Measurements from ENCODE around the gene ACVRL1.

- TF ChIP-seq CTCF (IDR thresholded peaks at IDR 0.05) (no peak), EP300 (IDR thresholded peaks at IDR 0.05) (no peak), POLR2A (IDR thresholded peaks at IDR 0.05) (no peak)
Measured at GRCh38 chr12:51938726-51939125, 31.4 kb downstream of the ACVRL1 start.

All from tibial nerve (tissue), 4 donors.